ENCODE measurements around the gene CCR3. TPM values are rescaled to one million over a fixed set of nuclear protein-coding genes. Genes with fewer than 3 reads are reported as not detected.
A peak's percentile ranks its signal among the peaks of the same experiment; 100 is the strongest.

The CCR3 gene
- total RNA-seq, 1 experiment from 2014 or later, result not detected

- no peak for DNase-seq (ENCODE audit: low read depth)
Observed at GRCh38 chr3:46272028-46272451, 29.8 kb downstream of the CCR3 start.

- DNase-seq (ENCODE audit: low read depth), result peak; percentile 12
Observed at GRCh38 chr3:46276497-46277099, 34.3 kb downstream of the CCR3 start.

- DNase-seq (ENCODE audit: low read depth), result no peak
Observed at GRCh38 chr3:46277476-46277875, 35.2 kb downstream of the CCR3 start.

GRCh38 chr3:46278816-46279672, 36.8 kb downstream of the CCR3 start:
- no peak for DNase-seq (ENCODE audit: low read depth)

GRCh38 chr3:46280105-46280797, 38.0 kb downstream of the CCR3 start:
- peak; percentile 50 for DNase-seq (ENCODE audit: low read depth)

GRCh38 chr3:46281551-46281950, 39.3 kb downstream of the CCR3 start:
- DNase-seq (ENCODE audit: low read depth), result no peak

GRCh38 chr3:46282041-46282440, 39.8 kb downstream of the CCR3 start:
- DNase-seq (ENCODE audit: low read depth), result no peak

GRCh38 chr3:46282696-46283095, 40.4 kb downstream of the CCR3 start:
- no peak for DNase-seq (ENCODE audit: low read depth)

GRCh38 chr3:46283881-46284450, 41.7 kb downstream of the CCR3 start:
- DNase-seq (ENCODE audit: low read depth), result no peak

- no peak for DNase-seq (ENCODE audit: low read depth)
Observed at GRCh38 chr3:46284981-46285683, 42.9 kb downstream of the CCR3 start.

GRCh38 chr3:46285931-46286619, 43.8 kb downstream of the CCR3 start:
- no peak for DNase-seq (ENCODE audit: low read depth)

GRCh38 chr3:46286947-46287565, 44.8 kb downstream of the CCR3 start:
- DNase-seq (ENCODE audit: low read depth), result no peak

GRCh38 chr3:46289551-46289950, 47.3 kb downstream of the CCR3 start:
- DNase-seq (ENCODE audit: low read depth), result no peak

- DNase-seq (ENCODE audit: low read depth), result no peak
Observed at GRCh38 chr3:46289966-46290365, 47.7 kb downstream of the CCR3 start.

- DNase-seq (ENCODE audit: low read depth), result no peak
Observed at GRCh38 chr3:46291046-46291445, 48.8 kb downstream of the CCR3 start.

GRCh38 chr3:46293035-46293724, 50.9 kb downstream of the CCR3 start:
- no peak for DNase-seq (ENCODE audit: low read depth)

GRCh38 chr3:46293991-46294833, 52.0 kb downstream of the CCR3 start:
- DNase-seq (ENCODE audit: low read depth), result no peak

GRCh38 chr3:46296826-46297225, 54.6 kb downstream of the CCR3 start:
- DNase-seq (ENCODE audit: low read depth), result peak; percentile 9

Data from LHCN-M2 (cell line).